DMS53 treated with DMSO at 0.1 percent for 48 hours (cell line): Measurements from ENCODE around the gene ILF3.
"Not testable (repeated sequence)": the region's sequence is repeated elsewhere in the genome, so short reads cannot be mapped to it uniquely, and the experiment has no call there.

ENCODE experiments used
- DNase-seq: peaks from one replicate; lab custom pipeline; 2025; ENCODE audit not compliant: unreplicated experiment; lab: John Stamatoyannopoulos, UW

ILF3 gene

GRCh38 chr19:10642473-10643171, 11.5 kb upstream of the ILF3 start:
- no peak for DNase-seq

GRCh38 chr19:10643172-10643967, 10.8 kb upstream of the ILF3 start:
- DNase-seq = no peak

- DNase-seq = no peak
These were observed 10.2 kb upstream of the ILF3 start for GRCh38 chr19:10643968-10644259.

- peak; percentile 51 for DNase-seq
These were observed 9.7 kb upstream of the ILF3 start for GRCh38 chr19:10644260-10645007.

GRCh38 chr19:10646456-10647159, 7.5 kb upstream of the ILF3 start:
- no peak for DNase-seq

- no peak for DNase-seq
These were observed 5.8 kb upstream of the ILF3 start for GRCh38 chr19:10648360-10648759.

- no peak for DNase-seq
These were observed 2.3 kb upstream of the ILF3 start for GRCh38 chr19:10651851-10652250.

- DNase-seq = no peak
These were observed 739 bp upstream of the ILF3 start for GRCh38 chr19:10653482-10653731.

- DNase-seq = no peak
These were observed 687 bp downstream of the ILF3 start for GRCh38 chr19:10654610-10655456.

GRCh38 chr19:10655457-10656312, 1.5 kb downstream of the ILF3 start:
- DNase-seq = no peak

GRCh38 chr19:10660346-10660745, 6.2 kb downstream of the ILF3 start:
- no peak for DNase-seq

GRCh38 chr19:10661946-10662345, 7.8 kb downstream of the ILF3 start:
- DNase-seq = no peak

GRCh38 chr19:10662384-10663251, 8.5 kb downstream of the ILF3 start:
- DNase-seq = no peak

GRCh38 chr19:10663252-10663563, 9.1 kb downstream of the ILF3 start:
- DNase-seq = not testable (repeated sequence)

- DNase-seq = no peak
These were observed 13.7 kb downstream of the ILF3 start for GRCh38 chr19:10667867-10668266.

- DNase-seq = no peak
These were observed 15.1 kb downstream of the ILF3 start for GRCh38 chr19:10669246-10669645.

GRCh38 chr19:10670182-10670581, 16.0 kb downstream of the ILF3 start:
- DNase-seq = no peak

GRCh38 chr19:10670876-10671804, 17.0 kb downstream of the ILF3 start:
- no peak for DNase-seq
